Subcutaneous adipose tissue (tissue), 4 donors: ENCODE measurements around the gene TRPM7. TPM values are rescaled to one million over a fixed set of nuclear protein-coding genes. Genes with fewer than 3 reads are reported as not detected.

ENCODE experiments used
- total RNA-seq, 4 donors: library from RNA; depleted of rRNA; stranded (reverse); fragments of >200 nt; gene quantifications; one replicate each; pipeline ENCODE4 v1.1.0, GENCODE V29; 2016
- TF ChIP-seq, protein P1 (sequence below): fragments of 450-650 bp; IDR thresholded peaks from one replicate; pipeline ENCODE4 v1.5.1; 2016; ENCODE audit warnings: low read depth, mild to moderate bottlenecking, control low read depth, antibody characterized with exemption, moderate library complexity

The TRPM7 gene
- total RNA-seq, 4 donors from 2014 or later = 54.1 to 82.2 (median 69.0) TPM

GRCh38 chr15:50627351-50628055 is 59.1 kb downstream of the TRPM7 start:
- TF ChIP-seq, protein P1, sequence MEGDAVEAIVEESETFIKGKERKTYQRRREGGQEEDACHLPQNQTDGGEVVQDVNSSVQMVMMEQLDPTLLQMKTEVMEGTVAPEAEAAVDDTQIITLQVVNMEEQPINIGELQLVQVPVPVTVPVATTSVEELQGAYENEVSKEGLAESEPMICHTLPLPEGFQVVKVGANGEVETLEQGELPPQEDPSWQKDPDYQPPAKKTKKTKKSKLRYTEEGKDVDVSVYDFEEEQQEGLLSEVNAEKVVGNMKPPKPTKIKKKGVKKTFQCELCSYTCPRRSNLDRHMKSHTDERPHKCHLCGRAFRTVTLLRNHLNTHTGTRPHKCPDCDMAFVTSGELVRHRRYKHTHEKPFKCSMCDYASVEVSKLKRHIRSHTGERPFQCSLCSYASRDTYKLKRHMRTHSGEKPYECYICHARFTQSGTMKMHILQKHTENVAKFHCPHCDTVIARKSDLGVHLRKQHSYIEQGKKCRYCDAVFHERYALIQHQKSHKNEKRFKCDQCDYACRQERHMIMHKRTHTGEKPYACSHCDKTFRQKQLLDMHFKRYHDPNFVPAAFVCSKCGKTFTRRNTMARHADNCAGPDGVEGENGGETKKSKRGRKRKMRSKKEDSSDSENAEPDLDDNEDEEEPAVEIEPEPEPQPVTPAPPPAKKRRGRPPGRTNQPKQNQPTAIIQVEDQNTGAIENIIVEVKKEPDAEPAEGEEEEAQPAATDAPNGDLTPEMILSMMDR = no peak

GRCh38 chr15:50624616-50625168 is 61.9 kb downstream of the TRPM7 start:
- TF ChIP-seq, protein P1 = no peak

GRCh38 chr15:50613600-50613999 is 73.0 kb downstream of the TRPM7 start:
- TF ChIP-seq, protein P1 = no peak

- TF ChIP-seq, protein P1 = no peak
Measured at GRCh38 chr15:50607129-50607528, 79.5 kb downstream of the TRPM7 start.

- TF ChIP-seq, protein P1 = no peak
Measured at GRCh38 chr15:50605462-50605861, 81.1 kb downstream of the TRPM7 start.

DNA sequence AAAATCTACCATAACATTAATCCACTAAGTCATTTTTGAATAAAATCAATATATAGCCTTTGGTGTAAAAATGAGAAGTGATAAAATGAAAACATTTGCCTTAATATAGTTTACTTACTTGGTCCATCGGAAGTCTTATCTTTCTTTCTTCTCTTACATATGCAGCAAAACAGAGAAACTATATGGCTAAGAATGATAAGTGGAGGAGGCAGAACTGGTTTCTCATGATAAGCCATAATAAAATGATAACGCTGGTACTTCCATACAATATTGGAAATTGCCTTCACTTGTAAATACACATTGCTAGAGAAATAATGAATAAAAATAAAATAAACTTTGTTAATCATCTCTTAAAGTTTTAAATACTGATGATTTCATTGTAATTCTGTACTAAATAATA is 92.3 kb downstream of the TRPM7 start:
- TF ChIP-seq, protein P1 = no peak

DNA sequence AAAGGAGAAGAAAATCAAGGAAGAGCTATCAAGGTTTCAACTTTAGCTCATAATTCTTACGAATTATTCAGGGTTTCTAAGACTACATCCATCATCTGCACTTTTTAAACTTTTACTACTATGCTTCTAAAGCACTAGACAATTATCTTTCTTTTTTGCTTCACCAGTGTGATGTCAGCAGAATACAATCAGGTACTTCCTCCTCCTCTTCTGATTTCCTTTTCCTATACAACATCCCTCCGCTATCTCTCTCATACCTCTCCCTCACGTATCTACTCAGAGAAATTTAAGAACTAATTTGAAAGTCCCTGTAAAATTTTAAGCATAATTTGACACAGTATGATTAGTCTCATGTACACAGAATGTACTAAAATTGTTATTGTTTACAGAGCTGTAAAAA is 92.8 kb downstream of the TRPM7 start:
- TF ChIP-seq, protein P1 = no peak
